DMS53 (cell line): ENCODE data around the gene LUC7L.
A peak's percentile ranks its signal among the peaks of the same experiment; 100 is the strongest.
"Not testable (repeated sequence)": the region's sequence is repeated elsewhere in the genome, so short reads cannot be mapped to it uniquely, and the experiment has no call there.

Source experiments
- DNase-seq: peaks from one replicate; lab custom pipeline; 2025; lab: John Stamatoyannopoulos, UW

LUC7L gene, protein sequence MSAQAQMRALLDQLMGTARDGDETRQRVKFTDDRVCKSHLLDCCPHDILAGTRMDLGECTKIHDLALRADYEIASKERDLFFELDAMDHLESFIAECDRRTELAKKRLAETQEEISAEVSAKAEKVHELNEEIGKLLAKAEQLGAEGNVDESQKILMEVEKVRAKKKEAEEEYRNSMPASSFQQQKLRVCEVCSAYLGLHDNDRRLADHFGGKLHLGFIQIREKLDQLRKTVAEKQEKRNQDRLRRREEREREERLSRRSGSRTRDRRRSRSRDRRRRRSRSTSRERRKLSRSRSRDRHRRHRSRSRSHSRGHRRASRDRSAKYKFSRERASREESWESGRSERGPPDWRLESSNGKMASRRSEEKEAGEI

DNA sequence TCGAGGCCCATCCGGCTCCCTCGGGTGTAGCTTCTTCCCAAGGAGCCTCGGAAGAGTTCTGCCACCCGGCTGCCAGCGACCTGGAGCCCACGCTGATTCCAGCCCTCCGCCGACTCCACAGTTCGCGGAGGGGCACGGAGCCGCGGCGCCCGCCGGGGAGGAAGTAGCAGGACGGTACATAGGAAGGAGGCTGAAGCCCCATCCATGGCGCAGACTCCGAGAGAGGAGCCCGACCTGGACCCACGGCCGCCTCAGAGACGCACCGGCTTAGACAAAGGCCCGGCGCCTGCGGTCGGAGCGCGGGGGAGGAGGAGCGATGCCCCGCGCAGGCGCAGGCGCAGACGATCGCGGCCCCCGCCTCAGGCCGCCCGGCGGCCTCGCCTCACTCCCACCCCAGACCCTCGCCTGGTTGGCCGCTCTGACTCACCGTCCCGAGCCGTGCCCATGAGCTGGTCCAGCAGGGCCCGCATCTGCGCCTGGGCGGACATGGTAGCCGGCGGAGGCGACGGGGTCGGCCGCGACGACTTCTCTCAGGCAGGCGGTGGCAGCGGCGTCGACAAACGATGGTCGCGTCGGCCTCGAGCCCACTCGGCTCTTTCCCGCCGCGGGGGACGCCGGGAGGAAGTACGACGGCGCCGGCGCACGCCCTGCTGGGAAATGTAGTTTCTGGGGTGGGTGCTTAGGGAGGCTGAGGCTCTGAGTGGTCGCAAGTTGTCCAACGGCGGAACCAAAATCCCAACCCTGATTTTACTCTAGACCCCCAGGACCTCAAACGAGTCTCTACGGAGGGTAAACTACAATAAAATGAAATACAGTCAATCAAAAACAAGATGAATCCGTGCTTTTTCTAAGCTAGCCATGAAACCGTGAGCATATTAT is at the start of gene LUC7L:
Gene LUC7L, minus strand, starts transcription at position 598 of the 879 bp plus-strand sequence. Its CDS starts 110 bp downstream, at position 488.
- DNase-seq, result peak; percentile 91

DNA sequence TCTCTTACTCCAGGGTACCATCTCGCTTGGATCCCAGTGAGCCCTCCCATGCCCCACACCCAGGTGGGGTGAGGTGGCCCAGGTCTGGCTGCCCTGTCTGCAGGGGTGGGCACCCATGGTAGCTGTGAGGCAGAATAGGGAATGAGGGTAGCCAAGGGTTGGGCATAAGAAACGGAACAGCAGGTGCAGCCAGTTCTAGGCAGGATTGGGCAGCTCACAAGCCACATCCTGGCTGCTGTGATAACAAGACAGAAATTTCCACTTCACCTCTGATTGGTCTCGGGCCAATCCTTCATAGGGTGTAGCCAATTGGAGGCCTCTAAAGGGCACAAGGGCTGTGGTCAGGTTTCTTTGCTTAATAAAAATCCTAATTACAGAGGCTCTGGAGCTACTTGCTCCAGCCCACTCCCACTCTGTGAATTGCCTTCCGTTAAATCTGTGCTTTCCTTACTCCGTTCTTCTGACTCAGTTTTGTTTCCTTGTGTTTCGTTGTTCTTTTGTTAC is 49.7 kb upstream of the LUC7L start:
- DNase-seq, result peak; percentile 85

DNA sequence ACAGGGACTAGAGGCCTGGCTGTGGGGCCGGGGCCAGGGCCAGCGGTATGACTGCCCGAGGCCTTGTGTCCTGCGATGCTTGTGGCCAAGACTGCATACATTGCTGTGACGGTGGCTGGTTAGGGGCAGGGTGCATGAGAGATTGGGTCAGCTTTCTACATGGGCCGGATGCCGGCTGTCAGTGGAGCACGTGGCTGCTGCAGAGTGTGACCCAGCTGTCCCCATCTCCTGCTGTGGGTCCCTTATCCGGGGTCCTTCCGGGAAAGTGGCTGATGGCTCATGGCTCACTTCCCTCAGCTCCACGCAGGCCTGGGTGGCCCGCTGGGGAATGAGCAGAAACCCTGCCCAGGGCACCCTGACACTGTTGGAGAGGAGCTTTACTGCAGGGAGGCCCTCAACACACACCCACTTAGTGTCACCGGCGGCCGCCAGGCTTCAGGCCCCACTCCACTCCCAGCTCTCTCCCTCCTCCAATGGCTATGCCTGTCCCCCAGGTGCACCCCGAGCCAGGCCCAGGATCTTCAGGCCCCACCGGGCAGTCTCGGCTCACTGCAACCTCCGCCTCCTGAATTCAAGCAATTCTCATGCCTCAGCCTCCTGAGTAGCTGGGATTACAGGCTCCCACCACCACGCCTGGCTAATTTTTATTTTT is 47.3 kb upstream of the LUC7L start:
- peak; percentile 34 for DNase-seq

DNA sequence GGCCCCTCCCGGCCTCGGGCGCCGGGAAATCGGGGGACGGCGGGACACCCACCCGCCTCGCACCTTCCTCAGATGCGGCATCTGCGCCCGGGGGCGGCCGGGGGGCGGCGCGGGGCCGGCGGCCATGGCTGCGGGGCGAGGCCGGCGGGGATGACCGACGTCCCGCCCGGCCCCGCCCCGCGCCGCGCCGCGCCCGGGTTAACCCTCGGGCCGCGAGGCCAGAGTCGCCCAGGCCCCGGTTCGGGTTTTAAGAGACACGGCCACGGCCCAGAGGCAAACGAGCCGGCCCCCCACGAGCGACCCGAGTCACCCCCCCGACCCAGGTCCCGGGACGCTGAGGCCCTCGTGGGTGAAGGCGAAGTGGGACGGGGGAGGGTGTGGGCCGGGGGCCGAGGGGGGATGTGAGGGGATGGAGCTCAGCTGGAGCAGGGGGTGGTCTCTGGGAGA is 46.6 kb upstream of the LUC7L start, which contains the start of gene RGS11:
Gene RGS11, minus strand, starts transcription at position 159 of the 447 bp plus-strand sequence. Its CDS starts 33 bp downstream, at position 126.
- no peak for DNase-seq

GRCh38 chr16:275041-275641 is 45.9 kb upstream of the LUC7L start:
- peak; percentile 61 for DNase-seq

DNA sequence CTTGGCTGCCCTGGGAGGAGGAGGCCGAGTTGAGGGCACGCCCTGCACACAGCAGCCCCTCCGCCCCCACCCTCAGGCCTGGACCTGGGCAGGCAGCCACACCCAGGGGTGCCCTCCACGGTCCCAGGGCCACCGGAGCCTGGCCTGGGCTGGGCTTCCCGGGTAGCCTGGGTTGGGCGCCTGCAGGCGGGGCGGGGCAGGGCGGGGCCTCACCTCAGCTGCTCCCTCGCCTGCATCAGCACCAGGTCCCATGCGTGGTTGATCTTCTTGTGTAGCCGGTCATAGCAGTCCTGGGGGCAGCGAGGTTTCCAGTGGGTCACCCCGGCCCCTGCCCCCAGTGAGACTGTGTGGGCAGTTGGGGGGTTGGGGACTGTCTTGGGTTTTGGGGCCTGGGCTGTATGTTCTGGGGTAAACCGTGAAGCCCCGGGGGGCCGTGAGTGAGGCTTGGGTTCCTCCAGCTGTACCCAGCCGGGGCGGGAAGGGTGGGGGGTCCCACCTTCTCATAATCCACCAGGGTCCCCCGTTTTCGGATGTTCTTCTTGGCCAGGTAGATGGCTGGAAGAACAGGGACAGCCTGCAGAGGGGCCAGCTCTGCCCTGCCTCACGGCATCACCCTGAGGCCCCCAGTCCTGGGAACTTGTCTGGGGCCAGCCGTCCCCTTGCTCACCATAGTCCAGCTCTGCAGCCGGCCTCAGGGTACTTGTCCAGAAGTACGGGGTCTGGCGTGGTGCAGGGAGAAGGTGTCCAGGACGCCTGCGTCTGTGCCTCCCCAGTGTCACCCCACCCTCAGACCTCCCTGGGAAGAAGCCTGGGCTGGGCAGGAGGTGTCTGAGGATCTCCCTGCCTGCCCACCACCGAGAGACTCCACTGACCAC is 44.5 kb upstream of the LUC7L start:
- DNase-seq, result peak; percentile 71

- peak; percentile 59 for DNase-seq
These were observed 43.6 kb upstream of the LUC7L start for GRCh38 chr16:272633-273546.

DNA sequence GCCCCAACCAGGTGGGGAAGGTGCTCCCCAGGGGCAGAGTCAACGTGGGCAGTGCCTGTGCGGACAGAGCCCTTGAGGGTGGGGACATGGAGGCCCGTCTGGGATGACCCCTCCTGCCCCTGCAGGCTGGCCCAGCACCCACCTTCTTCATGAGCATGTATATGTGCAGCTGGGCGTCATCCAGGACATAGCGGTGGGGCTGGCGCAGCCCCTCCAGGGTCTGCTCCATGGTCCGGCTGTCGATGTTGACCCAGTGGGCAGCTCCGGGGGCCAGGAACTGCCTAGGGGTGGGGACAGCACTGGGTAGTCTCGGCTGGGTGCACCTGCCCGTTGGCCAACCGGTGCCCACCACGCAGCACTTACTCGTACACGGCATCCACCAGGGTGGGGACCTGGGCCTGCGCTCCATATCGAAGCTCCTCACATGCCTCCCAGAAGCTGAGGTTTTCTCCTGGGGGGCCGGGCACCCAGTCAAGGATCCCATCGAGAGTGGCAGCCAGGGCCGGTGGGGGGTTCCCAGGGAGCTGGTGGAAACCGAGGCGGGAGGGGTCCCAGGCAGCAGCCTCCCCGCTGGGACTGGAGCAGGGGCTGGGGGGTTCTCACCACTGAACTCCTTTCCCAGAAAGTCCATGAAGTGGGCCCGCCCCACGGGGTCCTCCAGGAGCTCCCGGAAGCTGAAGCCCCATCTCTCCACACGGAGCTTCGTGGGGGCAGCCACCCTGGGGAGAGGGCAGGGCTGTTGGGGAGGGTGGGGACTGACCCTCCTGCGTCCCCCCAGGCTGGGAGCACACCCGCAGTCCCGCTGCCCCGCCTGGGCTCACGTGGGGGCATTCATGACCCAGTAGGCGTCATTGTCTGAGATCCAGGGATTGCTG is 41.4 kb upstream of the LUC7L start:
- no peak for DNase-seq

DNA sequence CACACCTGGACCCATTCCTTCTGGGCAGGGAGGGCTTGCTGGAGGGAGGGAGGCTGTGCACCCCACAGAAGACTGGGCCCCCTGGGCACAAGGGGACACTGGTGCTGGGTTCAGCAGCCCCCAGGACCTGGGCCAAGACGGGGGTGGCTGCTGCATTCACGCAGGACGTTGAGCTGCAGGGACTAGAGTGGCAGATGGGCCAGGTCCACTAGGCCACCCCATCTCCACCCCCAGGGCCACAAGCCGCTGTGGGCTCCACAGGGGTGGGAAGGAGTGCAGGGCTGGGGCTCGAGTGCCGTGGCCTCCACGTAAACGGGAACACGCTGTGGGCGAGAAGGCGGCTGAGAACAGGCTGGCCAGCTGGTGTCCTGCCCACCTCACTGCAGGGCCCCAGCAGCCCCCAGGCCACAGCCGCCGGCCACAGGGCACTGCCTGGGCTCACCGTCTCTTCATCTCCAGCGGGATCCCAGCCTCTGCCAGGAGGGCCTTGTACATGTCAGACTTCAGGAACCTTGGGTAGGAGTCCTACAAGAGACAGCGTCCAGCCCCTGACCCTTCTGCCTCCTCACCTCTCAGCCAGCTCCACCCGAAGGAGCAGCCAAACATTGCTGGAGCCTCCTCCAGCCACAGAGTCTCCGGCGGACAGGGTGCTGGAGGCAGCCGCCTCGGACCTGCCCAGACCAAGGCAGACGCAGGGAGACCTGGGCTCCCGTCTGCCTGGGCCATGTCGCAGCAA is 40.0 kb upstream of the LUC7L start:
- DNase-seq, result no peak

DNA sequence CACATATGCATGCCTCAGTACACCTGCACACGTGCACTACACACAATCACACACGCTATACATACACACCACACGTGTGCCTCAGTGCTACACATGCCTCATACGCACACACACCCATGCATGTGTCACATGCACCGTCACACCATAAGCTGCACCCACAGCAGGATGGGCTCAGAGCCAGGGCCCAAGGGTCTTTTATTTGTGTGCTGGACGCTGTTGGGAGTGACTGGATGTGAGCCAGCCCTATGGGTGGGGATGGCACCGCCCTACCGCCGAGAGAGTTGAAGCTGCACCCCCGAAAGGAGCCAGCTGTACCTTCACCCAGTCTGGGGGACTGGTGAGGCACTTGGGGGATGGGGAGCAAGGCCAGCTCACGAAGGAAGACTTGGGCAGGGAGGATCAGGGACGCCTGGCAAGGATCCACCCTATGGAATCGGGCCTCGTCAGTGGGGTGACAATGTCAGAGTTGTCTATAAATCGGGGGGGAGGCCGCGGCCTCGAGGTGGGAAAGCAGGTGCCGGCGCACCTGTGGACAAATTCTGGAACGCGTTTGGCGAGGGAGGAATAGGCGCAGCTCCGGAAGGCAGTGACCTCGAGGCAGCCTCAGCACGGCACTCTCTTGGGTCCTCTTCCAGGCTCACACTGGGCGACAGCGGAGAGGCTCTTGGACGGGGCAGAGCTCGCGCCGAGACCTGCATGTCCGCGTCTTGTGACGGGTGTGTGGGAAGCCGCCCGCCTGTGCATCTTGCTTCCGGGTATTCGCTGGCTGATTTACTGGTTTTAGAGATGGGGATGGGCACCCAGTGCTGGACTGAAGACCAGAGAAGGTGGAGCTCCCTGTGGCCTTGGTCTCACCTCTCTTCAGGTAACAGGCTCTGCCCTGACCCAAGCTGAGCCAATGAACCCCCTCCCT is 39.1 kb upstream of the LUC7L start:
- DNase-seq, result peak; percentile 58

- DNase-seq, result not testable (repeated sequence)
These were observed 38.3 kb upstream of the LUC7L start for GRCh38 chr16:267562-267961.

DNA sequence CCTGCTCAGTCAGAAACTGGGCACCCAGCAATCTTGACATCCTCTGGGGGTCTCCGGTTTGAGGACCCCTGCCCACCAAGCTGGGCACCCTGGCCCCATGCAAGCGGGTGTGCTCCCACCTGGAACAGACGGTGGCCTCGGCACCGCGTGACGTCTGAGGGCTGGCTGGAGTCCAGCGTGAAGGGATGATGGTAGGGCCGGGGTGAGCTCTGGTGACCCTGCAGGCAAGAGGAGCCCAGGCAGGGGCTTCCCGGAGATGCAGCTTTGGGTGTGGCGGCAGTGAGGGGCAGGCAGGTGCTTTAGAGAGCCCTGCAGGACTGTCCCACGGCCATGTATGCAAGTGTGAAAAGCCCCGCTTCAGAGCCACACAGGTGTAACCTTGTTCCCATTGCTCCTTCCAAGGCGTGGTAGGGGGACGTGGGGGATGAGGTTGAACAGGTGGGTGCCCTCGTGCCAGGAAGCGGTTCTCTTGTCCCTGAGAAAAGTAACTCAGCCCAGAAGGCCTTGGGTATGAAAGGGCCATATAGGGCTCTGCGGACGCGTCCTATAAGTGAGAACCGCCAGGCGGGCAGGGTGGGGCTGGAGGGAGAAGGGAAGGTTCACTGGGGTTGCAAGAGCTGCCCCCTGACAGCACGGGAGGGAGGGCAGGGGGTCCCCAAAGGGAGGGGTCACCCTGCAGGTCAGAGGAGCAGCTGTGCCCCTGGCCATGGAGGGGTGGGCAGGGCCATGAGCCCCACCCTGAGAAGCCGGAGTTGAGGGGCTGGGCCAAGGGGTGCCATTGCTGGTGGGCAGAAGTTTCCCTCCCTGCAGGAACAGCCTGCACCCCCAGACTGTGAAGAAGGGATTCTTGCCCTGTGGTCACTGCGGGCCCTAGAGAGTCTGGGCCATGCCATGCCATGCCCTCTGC is 37.3 kb upstream of the LUC7L start:
- no peak for DNase-seq

GRCh38 chr16:265711-266110 is 36.5 kb upstream of the LUC7L start:
- no peak for DNase-seq

DNA sequence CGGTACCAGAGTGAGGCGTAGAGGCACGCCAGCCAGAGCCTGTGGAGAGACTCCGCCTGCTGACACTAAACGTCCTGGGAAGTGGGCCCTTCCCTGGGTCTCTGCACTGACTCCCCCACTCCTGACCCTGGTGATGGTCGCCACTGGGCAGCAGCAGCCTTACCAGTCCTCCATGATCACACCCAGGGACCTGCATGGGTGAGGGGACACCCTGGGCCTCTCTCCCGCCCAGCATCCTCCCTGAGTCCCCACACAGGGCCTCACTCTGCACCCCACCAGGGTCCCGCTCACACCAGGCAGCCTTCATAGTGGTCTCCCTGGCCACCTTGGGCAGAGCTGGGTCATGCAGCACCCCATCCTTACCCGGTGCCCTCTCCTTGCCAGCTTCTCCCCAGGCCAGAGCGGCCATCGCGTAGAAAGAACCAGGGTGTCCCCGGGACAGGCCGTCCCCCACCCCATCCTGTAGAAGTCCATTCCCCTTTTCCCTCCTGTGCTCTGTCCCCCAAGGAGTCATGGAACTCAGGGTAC is 35.8 kb upstream of the LUC7L start:
- no peak for DNase-seq

DNA sequence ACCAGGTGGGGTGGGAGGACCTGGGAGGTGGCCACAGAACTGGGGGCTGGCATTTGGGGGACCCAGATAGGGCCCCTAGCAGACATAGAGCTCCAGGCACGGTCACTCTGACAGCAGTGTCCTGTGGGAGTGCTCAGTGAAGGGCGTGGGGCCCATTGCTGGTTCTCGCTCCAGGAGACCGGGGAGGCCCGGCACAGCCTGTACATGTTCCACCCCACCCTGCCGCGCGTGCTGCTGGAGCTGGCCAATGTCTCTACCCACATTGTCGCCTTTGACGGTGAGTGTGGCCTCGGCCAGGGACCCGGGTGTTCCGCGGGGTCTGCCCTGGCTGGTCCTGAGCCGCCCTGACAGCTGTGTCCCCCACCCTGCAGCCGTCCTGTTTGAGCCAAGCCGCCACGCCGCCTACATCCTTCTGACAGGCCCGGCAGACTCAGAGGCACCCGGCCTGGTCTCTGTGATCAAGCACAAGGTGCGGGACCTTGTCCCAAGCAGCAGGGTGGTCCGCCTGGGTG is 35.2 kb upstream of the LUC7L start:
- no peak for DNase-seq
